Cerebellar cortex (tissue), 1 donor: ENCODE results near the gene TMEM117.

Source experiments
- DNase-seq: peaks from one replicate; pipeline ENCODE4 v3.0.0-alpha.2; 2015; ENCODE audit warnings: low spot score

Gene TMEM117

DNA sequence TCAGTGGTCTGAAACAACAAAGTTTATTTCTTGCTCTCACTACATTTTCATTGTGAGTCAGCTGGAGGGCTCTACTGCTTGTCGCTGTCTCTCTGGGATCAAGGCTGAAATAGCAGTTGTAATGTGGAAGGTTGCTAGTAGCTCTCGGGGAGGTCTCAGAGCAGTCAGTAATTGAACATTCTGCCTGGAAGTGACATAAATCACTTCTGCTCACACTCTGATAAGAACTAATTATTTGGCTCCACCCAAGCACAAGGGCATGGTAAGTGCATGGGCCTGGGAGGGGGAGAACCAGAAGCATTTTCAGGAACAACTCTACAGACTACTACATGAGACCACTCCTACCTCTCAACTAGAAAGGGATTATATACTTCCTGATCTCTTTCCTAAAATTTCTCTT, 128.2 kb downstream of the TMEM117 start:
- no peak for DNase-seq

DNA sequence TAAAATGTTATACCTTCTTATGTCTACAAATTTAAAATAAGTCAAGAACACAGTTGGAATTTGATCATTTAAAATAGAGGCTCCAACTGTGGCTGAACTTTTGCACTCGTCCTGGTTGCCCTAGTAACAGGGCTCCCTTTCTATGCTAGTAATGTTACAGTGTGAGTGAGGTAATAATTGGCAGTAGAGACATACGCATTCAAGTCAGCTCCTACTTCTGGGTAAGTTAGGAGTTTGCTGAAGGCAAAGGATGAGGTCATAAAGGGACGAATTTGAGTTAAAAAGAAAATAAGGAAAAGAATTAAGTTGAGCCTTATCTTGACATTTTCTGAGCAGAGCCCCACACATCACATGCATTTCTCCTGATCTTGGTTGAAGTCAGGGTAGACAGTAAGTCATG, 129.1 kb downstream of the TMEM117 start:
- no peak for DNase-seq

DNA sequence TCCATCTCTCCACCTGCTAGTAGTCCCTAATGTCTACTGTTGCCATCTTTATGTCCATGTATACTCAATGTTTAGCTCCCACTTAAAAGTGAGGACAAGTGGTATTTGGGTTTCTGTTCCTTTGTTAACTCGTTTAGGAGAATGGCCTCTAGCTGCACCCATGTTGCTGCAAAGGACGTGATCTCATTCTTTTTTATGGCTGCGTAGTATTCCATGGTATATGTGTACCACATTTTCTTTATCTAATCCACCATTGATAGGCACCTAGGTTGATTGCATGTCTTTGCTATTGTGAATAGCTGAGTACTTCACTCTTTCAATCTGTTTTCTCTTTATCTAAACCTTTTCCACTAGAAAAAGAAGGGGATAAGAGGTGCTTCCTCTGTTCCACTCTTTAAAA, 130.0 kb downstream of the TMEM117 start:
- no peak for DNase-seq

DNA sequence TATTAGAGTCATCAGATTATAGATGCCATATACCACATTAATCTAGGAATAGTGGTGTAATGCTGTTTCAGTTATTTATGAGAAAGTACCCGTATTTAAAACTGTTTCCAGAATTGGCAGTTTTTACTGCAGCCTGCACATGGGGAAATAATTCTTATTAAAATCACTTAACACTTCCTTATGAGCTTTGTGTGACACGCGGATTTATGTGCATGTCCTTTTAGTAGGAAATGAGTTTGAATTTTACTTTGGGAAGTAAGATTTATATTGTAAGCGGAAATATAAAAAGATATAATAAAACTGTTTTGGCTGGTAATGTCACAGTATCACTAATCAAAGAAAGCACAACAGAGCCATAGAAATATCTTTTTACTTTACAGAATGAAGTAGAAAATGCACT, 132.9 kb downstream of the TMEM117 start:
- no peak for DNase-seq

DNA sequence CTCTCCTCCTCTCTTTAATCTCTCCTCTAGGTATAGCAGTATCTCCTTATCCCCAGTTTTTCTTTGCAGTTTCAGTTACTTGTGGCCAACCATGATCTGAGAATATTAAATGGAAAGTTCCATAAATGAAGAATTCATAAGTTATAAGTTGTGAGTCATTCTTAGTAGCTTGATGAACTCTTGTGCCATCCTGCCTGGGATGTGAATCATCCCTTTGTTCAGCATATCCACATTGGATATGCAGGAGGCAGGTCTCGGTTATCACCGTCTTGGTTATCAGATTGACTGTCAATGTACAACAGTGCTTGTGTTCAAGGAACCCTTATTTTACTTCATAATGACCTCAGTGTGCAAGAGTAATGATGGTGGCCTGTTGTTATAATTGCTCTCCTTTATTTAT, 134.0 kb downstream of the TMEM117 start:
- DNase-seq, result no peak

DNA sequence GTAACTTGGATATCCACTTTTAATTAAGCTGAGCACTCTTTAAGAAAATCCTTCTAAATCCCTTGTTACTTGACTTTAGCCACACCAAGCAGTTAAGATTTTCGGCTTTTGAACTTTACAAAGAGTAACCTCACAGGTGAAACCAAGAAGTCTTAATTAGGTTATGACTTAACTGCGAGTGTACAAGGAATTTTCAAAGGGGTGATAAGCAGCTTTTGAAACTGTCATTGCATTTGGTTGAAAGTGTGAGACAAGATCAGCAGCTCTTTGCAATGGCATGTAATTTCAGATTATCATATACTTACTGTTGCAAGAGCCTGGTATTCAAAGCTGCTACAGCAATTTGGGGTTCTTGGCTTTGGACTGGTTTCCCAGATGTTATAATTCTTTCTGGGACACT, 137.5 kb downstream of the TMEM117 start:
- DNase-seq, result no peak

DNA sequence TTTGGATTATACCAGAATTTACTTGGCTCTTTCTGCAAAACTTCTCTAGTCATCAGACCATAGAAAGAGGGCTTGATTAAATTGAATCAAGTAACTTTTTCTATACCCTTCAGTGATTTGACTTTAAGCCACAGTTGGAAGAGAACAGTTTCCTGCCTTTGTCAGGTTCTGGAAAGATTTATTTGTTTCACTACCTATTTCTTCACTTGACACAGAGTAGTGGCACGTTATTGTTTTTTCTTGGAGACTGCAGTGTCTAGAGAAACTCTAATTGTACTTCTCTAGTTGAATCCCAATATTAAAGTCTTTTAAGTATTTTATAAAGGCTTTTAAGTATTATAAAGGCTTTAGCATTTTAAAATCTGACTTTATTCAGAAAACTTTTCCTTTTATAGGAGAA, 138.1 kb downstream of the TMEM117 start:
- no peak for DNase-seq

DNA sequence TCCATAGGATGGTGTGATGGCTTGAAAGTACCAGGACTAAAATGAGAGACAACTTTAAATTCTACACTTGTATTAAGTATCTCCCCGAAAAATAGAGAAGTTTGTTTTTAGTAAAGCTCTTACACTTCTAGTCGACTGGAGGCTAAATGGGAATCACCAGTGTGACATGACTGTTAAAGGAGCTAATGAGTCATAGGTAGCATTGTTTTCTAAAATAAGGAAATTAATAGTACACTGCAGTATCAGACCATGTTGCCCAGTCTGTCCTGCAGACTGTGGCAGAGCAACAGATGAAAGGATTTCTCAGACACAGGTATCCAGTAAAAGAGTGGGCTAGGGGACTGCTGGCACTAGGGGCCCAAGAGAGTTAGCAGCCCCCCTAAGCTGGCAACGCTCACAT, 140.1 kb downstream of the TMEM117 start:
- DNase-seq, result no peak

DNA sequence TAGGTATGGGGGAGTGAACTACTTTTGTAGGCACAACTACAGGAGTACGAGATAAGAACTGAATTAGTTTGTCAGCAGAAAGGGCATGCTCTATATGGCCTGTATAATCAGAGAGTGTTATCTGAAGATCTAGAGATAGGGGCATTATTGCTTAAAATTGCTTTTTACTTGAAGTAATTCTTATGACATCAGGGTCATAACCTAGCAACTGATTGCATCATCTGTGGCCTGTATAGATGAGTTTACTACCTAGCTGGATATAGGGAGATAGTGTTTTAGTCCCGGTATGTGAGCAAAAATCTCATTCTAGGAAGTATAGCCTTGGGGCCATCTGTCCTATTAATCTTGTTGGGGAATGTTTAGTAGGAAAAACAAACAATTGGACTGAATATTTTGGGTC, 142.7 kb downstream of the TMEM117 start:
- no peak for DNase-seq

DNA sequence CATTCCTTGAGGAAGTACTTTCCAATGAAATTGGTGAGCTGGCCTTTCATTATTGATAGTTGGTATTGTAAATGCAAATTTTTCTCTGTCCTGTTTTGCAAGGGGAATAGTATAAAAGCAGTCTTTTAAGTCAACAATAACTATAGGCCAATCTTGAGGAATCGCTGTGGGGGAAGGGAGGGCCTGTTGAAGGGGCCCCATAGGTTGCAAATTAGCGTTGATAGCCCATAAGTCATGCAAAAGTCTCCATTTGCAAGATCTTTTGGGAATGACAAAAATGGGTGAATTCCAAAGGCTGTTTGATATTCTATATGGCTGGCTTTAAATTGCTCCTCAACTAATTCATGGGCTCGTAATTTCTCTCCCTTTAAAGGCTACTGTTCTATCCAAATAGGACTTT, 143.6 kb downstream of the TMEM117 start:
- DNase-seq, result no peak

DNA sequence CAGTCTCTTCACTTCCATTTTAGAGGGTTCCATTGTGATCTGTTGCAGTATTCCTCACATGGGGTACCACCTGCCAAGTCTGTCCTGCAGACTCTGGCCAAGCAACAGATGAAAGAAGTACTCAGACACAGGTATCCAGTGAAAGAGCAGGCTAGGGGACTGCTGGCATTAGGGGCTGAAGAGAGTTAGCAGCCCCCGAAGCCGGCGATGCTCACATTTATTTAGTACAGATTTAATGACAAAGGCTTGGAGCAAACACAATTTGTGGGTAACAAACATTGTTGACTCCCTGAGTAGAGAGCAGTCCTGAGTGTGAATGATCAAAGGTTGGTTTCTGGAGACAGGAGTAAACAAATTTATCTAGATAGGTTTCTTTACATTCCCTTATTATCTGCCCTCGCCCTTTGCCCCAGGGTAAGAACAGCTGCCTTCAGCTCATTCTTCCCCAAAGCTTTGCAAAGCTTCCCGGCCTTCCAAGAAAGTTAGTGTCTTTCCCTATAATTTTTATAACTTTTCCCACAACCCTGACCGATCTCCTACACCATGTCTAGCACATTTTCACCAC, 144.8 kb downstream of the TMEM117 start:
- no peak for DNase-seq

DNA sequence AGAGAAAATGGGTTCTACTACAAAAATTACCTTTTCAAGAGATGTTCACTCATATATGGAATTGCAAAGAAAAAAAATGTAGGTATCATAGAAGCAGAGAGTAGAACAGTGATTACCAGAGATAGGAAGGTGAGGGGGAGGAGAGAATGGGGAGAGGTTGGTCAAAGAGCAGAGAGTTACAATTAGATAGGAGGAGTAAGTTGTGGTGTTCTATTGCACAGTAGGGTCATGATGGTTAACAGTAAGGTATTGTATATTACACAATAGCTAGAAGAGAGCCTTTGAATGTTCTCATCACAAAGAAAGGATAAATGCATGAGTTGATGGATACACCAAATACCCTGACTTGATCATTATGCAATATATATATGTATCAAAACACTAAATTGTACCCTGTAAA, 145.8 kb downstream of the TMEM117 start:
- no peak for DNase-seq

DNA sequence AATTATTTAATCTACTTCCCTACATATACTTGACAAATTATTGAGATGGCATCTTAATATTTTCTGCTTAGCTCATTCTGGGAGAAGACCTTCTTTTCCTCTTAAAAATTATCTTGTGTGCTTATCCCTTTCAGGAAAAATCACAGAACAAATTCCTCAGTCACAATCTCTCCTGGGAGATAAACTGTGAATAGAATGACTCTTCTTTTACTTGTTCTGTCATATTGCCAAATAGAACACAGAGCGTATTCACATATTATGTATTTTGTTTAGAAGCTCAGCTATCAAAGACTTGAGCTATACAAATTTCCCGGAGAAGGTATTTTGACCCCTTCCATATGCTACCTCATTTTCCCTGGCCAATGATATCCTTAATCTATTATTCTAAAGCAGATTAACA, 146.7 kb downstream of the TMEM117 start:
- DNase-seq, result no peak

DNA sequence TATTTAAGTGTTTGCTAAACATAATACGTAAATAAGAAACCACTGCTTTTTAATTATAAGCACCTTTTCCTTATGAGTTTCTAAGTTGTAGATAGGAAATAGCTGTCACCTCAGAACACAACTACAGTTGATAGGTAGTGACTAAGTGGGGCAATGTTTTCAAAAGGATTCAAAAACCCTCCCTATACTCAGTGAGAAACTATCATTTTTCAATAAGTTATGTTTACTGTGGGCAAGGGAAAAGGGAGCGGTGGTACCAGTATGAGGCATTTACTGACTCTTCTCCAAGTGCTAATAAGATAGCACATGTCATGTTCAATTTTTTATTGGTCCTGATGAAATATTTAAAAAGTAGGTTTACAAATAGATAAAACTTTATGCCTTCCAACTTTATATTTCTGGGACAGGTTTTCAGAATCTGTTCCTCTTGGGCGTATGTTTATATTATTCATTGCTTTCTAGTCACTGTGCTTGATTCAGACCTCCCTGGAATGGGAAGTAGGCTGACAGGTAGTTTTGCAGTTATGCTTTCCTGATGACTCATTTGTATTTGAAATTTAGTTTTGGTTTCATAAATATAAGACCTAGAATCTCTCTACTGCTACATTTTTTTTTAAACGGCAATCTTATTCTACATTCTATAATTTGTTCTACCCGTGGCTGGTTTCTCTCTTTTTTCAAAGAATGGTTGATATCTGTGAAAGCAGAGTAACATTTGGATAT, 153.1 kb downstream of the TMEM117 start:
- DNase-seq, result no peak

DNA sequence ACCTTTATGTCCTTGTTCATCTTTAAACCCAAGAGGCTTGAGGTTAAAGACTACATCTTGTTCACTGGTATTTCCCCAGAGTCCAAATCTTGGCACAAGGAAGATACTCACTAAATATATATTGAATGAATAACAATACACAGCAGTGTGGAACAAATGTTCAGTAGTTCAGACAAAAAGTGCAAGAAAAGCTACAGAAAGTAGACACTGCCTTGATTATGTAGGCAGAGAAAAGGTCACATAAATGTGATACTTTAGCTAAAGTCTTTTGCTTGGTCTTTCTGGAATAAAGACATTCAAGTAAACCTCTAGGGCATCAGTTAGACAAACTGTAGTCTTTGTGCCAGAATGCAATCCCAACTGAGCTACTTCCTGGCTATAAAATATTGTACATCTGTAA, 157.0 kb downstream of the TMEM117 start:
- DNase-seq, result no peak

DNA sequence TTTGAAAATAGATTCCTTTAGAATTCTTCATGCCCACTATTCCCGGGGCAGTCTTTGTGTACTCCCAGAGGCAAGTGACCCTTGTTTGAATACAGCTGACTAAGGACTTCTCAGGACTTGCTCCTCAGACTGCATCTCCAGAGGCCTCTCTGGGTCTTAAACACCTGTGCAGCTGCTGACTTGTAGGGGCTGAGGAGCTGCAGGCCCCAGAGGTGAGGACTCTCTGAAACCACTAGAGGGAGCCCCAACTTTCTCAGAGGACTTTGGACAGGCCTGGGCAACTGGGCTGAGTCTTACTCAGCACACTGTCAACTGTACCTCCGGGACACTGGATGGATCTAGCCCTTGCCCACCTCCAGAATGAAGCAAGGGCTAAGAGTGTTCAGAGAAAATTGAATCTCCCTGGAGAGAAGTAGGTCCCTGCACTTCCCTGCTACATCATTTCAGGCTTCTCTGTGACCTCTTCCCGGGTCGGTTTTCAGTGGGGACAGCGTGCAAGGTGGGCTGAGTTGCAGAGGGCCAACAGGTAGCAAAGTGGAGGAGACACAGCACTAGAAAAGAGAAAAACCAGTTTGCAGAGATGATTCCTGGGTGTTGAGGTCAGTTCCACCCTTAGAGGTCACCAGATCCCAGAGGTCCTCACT, 164.6 kb downstream of the TMEM117 start:
- DNase-seq, result peak; percentile 50

DNA sequence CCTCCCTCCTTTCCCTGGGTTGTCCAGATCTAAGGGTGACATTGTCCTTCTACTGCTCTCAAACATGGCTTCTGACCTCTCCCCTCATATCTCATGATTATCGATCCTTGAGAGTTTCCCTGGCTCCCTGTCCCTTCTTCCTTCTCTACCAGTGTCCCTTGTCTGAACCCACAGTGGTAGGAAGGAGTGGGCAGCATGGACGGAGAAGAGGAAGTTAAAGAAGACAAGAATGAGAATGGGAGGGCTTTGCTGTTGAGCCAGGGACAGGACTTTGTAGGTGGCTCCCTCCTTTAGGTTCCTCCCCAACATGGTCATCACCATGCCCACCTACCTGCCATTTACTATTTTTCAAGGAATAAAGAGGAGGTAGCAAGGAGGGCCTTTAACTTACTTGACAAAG, 166.7 kb downstream of the TMEM117 start:
- DNase-seq, result no peak

DNA sequence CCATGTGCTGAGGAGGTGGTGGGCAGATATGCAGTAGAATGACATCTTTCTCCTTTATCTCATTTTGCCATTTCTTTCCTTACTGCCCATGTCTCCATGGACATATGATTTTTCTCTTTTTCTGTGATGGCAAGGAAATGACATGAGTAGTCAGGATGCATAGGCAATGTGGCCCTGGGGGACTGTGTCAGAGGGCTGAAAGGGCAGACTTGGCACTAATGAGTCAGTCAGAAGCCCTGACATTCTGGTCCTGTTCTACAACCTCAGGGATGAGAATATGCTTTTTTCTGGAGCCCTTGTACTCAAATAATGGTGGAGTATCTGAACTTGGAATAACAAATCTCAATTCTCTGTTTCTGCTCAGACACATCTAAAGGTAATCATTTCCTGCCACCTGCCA, 167.8 kb downstream of the TMEM117 start:
- DNase-seq, result no peak

DNA sequence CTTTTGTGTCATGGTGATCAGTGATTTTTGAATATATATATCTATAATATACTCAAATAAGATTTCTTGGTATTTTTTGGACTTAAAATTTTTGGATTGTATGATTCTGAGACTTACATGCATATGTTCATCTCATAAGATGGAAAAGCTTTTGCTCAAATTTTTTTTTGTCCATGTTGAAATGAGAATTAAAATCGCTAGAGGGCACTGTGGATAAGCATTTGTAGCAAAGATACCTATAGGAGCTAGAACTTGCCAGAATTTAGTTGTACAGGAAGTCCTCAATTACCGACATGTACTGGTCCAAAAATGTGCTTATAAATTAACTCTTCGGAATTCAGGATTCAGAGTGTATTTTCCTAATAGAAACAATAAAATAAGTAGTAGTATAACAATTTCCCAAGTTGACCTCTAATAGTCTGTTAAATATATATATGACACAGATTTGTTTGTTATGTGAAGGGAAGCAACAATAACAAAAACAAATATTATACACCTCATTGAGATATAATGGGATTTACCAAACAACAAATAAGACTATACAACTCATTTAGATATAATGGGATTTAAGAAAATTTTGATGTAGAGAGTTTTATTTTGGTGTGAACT, 179.6 kb downstream of the TMEM117 start:
- peak; percentile 85 for DNase-seq

DNA sequence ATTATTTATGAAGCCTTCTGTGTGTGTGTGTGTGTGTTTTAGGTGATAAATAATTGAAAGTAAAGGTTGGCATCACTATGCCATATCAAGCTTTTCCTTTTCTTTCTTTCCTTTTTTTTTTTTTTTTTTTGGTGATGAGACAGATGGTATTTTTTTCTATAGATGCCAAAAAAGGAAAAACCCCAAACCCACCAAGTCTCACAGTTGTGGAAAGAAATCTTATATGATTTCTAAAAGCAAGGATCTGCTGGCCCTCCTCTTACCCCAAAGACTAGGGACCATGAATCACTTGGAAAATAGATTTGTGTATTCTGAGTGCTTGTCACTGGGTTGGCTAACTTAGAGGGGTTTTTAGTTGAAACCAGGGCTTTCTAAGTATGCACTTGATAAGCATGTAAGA, 181.3 kb downstream of the TMEM117 start:
- no peak for DNase-seq

DNA sequence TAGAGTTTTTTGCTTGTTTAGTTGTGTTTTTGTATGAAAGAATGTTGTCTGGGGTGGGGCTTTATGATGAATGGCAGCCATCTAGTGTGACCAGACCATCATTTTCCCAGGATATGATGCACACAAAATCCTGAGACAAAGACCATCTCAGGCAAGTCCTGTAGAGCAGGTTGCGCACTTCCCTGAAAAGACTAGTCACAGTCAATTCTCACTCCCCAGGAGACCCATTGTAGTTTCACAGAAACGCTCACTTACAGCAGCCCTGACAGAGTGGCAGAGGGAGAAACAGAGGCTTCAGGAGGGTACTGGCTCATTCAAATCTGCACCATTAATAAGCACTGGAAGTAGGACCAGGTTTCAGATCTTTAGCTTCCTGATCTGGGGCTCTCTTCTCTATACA, 183.2 kb downstream of the TMEM117 start:
- DNase-seq, result no peak

DNA sequence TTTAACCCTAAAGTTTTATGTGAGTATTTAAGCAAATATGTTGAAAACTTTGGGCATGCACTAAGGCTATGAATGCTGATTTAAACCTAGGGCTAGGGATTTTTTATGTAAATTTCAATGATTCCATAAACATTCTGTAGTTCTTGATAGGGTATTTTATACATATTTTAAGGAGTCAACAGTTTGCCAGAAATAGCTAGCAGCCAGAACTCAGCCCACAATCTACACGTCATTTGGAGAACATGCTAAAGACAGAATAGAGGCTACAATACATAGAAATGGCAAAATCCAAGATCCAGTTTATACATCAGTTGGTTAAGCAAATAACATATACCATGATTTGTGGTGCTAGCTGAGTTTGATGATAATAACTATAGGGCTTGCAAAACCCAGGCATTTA, 184.7 kb downstream of the TMEM117 start:
- DNase-seq, result no peak

DNA sequence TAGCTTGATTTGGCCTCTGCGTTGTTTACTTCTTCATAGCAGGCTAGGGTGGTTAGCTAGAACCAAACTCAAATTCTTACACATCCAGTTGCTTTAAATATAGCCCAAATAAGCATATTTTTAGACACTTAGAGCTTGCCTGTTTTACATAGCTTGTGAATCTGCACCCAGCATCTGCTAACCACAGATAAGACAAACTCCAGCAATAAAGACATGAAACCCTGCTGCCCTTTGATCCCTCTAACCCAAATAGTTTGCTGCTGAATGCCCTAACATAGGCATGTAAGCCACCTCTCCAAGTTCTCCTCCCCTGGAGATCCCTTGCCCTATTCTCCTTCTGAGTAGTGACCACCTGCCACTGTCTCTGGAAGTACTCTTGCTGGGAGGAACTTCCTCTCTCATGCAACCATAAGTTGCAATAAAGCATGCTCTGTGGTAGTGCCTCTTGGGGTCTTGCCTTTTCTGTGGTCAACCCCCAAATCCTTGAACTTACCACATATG, 185.6 kb downstream of the TMEM117 start:
- DNase-seq, result no peak
